HG02759 (cell line): Measurements from ENCODE around the gene IL17REL.

Source experiments
- ATAC-seq: cut with Tn5 transposase; IDR thresholded peaks from one replicate; pipeline ENCODE4 v1.9.1; 2021; ENCODE audit warnings: mild to moderate bottlenecking, moderate library complexity; ENCODE audit not compliant: unreplicated experiment

The IL17REL gene

DNA sequence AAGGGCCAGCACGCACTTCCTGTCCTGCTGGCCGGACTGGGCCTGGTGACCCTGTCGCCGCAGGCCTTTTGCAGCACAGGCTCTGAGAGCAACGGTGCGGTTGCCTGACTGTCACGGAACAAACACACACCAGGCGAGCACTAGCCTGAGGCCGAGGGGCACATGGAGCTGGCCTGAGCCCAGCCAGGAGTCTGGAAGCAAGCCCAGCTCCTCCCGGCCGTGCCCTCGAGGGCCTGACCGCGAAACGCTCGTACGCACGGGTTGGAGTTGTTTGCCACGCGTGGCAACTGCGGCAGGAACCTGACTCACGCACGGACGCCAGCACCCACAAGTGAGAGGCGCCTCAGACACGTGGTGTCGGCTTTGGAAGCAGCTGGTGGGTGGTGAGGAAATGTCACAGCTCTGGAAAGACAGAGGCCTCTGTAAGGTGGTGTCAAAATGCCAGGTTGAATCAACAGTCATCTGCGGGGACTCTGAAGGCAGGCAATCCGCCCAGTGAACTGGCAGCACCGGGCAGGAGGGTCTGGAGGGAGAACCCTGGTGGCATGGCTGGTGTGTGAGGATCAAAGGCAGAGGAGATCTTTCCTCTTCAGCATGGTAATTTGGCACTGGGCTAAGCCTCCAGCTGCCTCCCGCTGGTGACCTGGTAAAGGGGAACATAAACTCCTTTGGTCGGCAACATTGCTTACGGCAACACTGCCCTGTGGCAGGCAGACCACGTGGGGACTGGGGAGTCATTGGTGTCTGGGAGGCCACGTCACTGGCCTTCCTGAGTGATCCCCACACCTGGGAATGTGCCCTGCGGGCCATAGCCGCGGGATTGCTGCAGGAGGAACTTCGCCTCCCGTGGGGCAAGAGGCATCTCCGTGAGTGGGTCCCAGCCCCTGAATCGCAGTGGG is 15.3 kb upstream of the IL17REL start:
- ATAC-seq = no peak

DNA sequence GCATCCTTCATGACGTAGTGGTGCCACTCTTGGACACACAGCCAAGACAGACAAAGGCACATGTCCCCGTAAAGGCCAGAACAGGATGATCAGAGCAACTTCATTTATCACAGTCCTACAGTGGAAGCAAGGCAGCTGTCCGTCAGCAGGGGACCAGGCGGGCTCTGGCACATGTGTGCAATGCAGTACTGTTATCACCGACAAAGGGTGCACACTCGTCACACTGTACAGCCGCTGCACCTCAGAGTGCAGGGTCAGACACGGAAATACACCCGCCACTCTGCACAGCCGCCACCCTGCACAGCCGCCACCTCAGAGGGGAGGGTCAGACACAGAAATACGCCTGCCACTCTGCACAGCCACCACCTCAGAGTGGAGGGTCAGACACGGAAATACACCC is 13.4 kb upstream of the IL17REL start:
- ATAC-seq = no peak

DNA sequence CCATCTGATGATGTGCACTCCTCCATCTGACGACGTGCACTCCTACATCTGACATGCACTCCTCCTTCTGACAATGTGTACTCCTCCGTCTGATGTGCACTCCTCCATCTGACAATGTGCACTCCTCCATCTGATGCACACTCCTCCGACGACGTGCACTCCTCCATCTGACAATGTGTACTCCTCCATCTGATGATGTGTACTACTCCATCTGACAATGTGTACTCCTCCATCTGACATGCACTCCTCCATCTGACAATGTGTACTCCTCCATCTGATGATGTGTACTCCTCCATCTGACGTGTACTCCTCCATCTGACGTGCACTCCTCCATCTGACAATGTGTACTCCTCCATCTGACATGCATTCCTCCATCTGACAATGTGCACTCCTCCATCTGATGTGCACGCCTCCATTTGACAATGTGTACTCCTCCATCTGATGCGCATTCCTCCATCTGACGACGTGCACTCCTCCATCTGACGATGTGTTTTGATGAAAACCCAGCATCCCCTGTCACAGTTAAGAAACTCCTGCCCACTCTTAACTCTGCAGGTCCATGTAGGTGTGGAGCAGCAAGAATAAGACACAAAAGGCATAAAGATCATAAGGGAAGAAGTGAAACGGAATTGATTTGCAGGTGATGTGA is 9.7 kb upstream of the IL17REL start:
- ATAC-seq = no peak

DNA sequence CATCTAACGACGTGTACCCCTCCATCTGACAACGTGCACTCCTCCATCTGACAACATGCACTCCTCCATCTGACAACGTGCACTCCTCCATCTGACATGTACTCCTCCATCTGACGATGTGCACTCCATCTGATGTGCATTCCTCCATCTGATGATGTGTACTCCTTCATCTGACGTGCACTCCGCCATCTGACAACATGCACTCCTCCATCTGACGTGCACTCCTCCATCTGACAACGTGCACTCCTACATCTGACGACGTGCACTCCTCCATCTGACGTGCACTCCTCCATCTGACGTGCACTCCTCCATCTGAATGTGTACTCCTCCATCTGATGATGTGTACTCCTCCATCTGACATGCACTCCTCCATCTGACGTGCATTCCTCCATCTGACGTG is 8.0 kb upstream of the IL17REL start:
- no peak for ATAC-seq

DNA sequence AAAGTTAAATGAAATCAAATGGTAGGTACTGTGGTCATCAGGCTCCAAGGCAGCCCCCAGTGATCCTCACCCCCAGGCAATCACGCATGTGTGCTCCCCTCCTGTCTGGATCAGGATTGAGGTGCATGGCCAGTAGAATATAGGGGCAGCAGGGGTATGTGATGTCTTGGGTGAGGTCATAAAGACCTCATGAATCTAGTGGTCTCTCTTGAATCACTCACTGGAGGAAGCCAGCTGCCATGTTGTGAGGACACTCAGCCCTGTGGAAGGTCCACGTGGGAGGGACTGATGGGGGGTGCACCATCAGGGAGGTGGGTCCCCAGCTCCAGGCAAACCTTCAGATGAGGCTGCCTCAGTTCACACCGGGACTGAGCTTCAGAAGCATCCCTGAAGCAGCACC is 6.8 kb upstream of the IL17REL start:
- no peak for ATAC-seq

DNA sequence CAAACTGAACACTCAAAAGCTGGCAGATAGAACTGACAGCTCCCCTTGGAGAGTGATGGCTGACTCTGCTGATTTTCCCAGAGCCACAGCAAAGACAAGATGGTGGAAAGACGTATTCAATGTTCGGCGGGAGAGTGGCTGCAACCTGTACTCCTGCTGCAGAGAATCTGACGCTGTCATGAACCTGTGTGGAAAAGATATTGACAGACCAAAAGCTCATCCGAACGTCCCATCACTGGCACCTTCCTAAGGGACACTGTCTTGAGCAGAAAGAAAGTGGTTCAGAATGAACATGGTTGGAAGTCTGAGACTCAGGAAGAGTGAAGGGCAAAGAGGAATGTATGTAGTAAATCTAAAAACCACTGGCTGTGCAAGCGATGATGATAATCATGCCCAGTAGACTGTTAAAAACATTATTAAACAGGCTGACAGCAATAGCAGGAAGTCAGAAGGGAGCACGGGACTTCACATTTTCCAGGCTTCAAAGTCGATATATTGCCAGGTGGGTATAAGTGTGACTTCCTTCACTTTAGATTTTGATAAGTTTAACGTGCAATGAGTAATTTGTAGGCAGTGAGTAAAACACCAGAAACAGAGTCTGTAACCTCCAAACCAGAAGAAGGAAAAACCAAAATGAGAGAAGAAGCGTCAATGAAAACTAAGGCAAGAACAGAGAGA is 6.2 kb upstream of the IL17REL start:
- no peak for ATAC-seq

DNA sequence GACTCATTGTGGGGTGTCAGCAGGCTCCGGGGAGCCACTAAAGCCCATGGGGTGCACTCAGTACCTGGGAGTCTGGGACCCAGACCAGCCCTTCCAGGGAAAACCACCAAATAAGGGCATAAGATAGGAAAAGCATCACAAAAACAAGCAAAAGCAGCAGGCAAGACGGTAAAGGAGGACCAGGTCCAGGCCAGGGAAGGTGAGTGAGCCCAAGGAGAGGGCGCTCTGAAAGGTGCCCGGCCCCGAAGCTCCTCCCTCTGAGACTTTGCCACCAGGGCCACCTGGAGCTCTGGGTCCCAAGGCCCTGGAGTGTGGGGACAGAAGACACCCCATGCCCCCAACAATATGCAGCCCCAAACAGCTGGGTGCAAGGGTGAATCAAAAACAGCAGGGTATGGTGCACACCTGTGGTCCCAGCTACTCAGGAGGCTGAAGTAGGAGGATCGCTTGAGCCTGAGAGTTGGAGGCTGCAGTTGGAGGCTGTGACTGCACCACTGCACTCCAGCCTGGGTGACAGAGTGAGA is 5.2 kb upstream of the IL17REL start:
- no peak for ATAC-seq

DNA sequence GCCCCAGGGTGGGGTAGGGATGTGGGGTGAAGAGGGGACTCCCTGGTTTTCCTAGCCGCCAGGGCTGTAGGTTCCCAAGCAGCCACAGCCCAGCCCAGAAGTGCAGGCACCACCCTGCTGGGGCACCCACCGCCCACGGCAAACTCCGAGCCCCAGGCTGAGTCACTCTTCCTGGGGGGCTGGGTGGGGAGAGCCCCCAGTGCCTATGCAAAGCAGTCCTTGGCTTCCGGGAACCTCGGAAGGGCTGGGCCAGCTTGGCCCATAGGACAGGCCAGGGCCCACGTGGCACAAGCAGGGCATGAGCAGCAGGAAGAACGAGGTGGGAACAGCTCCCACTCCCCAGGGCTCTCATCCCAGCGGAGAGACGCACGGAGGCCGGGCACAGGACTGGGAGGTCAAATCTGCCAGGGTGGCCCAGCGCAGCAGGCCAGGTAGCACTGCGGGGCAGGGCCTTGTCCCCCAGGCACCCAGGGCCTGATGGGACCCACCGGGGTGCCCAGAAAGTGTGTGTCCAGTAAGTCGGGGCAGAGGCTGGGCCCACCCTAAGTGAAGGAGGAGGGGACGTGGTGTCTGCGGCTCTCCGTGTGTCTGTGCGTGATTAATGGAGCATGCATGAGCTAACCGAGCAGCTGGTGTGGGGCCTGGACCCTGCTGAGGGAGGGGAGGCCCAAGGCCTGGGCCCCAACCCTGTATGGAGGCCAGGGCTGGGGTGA is 4.6 kb upstream of the IL17REL start:
- no peak for ATAC-seq

DNA sequence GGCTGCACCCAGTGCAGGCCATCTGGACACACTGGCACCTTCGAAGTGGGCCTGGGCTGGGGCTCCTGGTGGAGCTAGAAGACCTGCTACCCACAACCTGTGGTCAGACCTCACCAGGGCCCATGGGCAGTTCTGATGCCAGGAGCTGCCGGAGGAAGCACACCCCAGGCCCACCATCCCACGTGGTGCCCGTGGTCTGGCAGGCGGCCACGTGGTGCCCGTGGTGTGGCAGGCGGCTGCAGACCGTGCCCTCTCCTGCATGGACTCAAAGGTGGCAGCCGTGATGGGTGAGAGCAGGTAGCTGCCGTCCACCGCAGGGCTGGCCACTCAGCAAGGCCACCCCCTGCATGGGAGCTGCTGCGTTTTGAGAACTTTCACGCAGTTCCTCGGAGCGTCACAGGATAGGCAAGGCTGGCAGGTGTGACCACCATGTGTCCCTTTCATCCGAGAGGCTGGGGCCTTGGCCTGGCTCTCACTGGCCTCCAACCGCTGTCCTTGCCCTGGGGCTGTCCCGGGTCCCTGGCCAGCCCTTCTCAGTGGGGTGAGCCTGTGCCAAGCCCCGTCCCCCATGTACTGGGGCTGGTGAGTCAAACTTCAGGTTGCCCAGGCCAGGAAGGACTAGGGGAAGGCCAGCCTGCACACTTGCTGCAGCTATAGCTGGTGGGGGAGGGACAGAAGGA is 3.9 kb upstream of the IL17REL start:
- ATAC-seq = no peak

DNA sequence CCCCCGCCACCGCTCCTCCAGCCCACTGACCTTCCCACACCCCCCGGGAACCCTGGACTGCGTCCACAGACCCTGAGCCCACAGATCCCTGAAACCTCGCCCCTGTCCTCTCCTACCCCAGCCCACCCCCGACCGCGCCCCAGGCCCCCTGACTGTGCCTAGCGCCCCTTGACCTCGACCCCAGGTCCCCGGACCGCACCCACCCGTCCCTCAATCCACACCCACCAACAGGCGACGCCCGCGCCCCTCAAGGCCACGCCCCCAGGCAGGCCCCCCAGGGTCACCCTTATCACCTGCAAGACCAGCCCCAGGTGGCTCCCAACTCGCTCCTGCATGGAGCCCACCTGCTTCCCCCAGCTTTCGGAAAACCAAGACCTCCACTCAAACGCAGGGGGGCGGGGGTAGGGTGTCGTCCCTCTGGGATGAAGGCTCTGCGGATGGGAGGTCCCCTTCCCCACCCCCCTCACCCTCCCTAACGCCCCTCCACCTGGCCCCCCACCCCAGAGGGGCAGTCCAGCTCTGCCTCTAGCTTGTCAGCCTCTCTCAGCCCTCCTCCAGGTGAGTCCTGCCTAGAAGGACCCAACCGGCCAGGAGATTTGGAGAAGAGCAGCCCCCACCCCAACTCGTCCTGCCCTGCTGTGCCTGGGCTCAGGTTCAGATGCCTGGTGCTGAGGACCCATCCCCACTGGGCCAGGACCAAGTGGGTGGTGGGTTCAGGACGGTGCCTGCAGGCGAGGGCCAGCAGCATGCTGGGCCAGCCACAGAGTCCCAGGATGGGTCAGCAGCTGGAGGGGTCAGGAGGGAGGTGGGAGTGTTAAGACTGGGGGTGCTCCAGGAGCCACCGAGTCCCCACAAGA is 3.1 kb upstream of the IL17REL start:
- ATAC-seq = no peak

DNA sequence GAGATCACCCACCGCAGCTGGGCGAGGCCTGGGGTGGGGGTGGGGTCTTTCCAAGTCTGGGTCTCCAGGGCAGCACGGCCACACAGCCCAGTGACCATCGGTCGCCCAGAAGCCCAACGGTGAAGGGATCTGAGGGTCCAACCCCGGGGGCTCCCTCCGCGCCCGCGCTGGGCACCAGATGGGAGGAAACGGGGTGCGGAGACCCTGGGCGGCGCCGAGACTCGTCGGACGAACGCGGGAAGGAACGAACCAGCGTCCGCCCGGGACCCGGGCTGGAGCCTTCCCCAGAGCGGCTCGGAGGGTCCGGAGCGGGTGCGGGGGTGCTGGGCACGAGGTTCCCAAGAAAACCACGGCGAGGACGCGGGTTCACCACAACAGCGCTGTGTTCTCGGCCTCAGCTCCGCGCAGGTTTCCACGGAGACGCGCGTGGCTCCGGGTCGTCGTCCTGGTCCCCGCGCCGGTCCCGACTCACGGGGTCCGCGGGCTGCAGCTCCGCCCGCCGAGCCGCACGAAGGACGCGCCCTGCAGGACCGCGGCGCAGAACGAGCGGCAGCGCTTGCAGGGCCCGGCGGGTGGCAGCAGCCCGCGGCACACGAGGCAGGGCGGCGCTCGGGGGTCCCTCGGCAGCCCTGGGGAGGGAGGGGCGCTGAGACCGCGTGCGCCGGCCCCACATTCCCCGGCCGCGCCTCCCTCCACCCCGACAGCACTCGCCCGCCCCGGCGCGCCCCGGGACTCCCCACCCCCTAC is 2.3 kb upstream of the IL17REL start:
- no peak for ATAC-seq

DNA sequence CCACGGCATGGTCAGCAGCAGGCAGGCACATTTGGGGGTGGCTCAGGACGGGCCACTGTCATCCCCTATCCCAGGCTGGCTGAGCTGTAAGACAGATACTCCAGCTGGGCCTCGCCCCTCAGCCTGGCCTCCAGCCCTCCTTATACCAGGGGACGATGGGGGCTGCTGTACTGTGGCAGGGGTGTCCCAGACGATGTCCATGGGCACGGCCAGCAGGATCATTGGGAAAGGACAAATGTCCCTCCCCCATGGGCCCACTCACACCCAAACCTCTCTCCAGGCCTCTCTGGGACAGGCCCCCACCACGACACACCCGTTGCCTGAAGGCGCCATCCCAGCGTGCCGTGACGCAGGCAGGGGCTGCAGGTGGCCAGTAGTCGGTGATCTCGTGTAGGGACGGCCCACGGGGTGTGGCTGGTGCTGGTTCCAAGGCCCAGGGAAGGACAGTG is 1.5 kb upstream of the IL17REL start:
- ATAC-seq = no peak

DNA sequence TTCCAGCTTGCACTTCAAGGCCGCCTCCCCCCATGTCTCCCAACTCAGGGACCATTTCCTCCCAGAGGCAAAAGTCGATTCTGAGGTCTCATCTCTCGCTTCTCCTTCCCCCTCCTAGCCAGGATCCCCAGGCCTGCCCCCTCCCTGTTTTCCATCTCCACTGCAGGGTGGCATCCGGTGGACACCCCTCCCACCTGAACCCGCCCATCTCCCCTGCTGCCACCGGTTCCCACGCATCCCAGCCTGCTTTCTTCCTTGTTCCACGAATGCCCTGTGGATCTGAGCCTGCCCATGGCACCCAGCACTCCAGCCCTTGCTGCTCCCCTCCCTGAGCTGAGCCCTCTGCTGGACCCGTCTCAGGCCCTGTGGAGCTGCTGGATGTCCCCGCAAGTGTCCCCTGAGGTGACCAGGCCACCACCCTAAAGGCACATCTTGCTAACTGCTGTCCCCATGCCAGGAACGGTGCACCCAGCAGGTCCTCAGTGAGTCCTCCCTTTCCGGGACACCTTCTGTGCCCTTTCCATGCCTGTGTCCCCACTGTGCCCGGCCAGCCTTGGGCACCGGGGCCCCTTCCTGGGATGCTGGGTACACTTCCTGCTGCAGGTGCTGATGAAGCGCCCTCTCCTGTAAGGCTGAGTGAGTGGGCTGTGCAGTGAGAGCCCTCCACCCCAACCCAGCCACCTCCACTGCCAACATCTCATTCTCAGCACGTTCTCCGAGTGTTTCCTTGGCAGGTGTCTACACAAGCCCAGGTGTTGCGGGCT is 936 bp downstream of the IL17REL start:
- ATAC-seq = no peak

DNA sequence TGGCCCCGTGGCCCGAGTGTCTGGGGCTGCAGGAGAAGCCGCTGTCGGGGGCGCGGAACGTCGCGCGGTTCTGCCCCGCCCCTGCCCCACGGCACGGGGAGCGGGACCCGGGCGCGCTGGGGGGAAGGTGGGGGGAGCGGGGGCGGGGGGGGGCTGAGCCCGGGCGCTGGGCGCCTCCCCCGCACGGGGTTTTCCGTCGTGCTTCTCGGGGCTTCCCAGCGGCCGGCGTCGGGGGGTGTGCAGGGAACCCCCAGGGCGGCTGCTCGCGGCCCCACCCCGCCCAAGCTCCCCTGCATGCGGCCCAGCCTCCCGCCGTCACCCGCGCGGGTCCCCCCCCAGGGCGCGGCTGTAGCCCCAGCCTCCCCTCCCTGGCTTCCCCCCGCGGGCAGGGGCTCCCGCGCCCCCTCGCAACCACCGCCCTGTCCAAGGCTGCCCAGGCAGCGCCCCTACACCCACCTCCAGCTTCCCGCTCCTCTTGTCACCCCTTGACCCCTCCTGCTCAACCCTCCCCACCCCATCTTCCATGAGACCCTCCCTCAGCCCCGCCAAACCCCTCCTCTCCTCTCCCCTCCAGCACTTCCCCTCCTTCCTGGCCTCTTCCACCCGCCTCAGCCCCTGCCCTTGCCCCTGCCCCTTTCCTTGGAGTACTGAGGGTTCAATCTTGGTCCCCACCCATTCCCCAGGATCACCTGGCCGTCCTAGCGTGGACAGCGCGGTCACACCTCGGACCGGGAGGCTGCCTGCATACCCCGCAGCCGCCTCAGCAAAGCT is 1.7 kb downstream of the IL17REL start:
- peak; percentile 40 for ATAC-seq

DNA sequence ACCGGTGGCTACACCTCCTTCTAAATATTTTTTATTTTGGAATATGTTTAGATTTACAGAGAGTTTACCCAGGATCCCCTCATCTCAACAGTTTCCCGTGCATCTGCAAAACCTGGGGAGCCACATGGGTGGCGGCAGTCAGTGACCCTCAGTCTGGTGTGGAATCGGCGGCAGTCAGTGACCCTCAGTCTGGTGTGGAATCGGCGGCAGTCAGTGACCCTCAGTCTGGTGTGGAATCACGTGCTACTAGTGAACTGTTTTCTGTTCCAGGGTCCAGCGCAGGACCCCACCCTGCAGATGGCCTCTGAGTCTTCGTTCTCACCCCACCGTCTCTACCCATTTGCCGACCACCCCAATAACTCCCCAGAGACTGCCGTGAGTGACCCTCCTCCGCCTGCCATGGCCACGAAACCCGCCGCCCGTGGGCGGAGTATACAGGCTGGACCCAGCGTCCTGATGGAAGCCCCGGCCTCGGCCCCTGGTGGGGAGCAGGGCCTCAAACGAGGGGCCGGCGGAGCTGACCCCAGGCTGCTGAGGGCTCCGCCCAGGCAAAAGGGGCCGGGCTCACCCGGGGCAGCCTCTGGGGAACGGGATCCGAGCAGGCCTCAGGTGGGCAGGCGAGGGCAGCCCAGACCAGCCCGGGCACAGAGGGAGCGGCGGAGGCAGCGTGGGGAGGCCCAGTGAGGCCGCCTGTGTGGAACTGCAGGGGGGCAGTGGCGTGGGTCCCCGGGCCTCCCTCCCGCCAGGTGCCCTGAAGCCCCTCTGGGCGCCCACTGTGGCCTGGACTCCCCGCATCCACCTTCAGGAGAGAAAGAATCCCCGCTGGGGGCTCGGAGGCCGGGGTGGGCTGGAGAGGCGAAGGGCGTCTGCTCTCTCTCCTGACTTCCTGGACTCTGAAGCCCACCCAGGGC is 2.5 kb downstream of the IL17REL start:
- no peak for ATAC-seq

DNA sequence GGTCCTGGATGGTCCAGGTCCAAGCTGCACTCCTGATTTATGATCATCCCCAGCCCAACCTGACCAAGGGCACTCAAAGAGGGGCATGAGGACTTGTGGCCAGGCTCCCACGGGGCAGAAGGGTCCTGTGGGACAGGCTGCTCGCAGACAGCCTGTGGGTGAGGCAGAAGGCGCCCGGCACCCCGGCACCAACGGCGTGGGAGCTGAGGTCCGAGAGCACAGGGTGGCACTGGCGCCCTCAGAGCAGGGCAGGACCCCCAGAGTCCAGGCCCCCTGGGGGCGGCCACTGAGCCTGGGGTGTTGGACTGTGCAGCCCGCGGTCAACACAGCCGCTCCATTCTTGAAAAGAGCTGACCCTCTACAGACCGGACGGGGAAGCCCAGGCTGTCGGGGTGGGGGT is 3.3 kb downstream of the IL17REL start:
- ATAC-seq = no peak
